K562 (cell line): ENCODE data around the gene MRPL11. TPM values are rescaled to one million over a fixed set of nuclear protein-coding genes. Genes with fewer than 3 reads are reported as not detected.

Experiments
- ATAC-seq: fragments of 200-7000 bp; cut with Tn5 transposase; 3 replicates; pipeline ENCODE4 v1.9.1; 2020; ENCODE audit warnings: moderate library complexity
- BruUV-seq: library from RNA; stranded (reverse); fragments of 400-500 nt; replicated peaks from 2 replicates; lab custom pipeline; 2021; lab: Mats Ljungman, UMichigan
- CTCF ChIA-PET: fragments of 300-600 bp; formaldehyde crosslinking; extraction: SDS; loops from one replicate; lab custom pipeline; 2021; ENCODE audit warnings: low intra/inter-chr PET ratio; lab: Yijun Ruan, JAX
- POLR2A ChIA-PET: fragments of 300-600, 350-650 bp; sonication (Branson Sonifier 250); formaldehyde crosslinking; extraction: SDS; loops from one replicate; lab custom pipeline; 2021; ENCODE audit warnings: antibody characterized with exemption, inconsistent platforms; lab: Yijun Ruan, JAX
- DNase-seq, 4 experiments: peaks; one replicate each; pipeline versions ENCODE4 v3.0.0 to v3.0.0-alpha.2; 2011 to 2018; ENCODE audit warnings: low spot score in 3 of 4, mixed read lengths in 3 of 4; ENCODE audit errors: extremely low read depth in 1 of 4
- FAIRE-seq: peaks from 2 replicates; lab custom pipeline; 2011; peaks lifted over from hg19 to GRCh38; lab: Jason Lieb, UNC
- H2AFZ ChIP-seq: 2 replicates; pipeline ENCODE4 v1.6.0; 2011; ENCODE audit warnings: low read depth, low read length, control low read depth, inconsistent platforms
- H3K27ac ChIP-seq: fragments of 200-600 bp; 3 replicates; pipeline ENCODE4 v1.8.0; 2011; ENCODE audit warnings: low read depth, mild to moderate bottlenecking, control low read depth, inconsistent platforms, low read length, moderate library complexity, mixed read lengths; ENCODE audit errors: extremely low read depth
- H3K27me3 ChIP-seq, 2 experiments: fragments of 300-600 bp in 1 of 2; 2 replicates in 1 of 2; 3 replicates in 1 of 2; pipeline versions ENCODE4 v1.6.0 to v1.8.0; 2011; ENCODE audit warnings: inconsistent platforms in 2 of 2, low read length in 2 of 2, mild to moderate bottlenecking in 1 of 2, mixed read lengths in 1 of 2, moderate library complexity in 1 of 2; ENCODE audit not compliant: control insufficient read depth in 2 of 2, insufficient read depth in 2 of 2
- H3K36me3 ChIP-seq: fragments of 300-600 bp; 3 replicates; pipeline ENCODE4 v1.8.0; 2011; ENCODE audit warnings: mild to moderate bottlenecking, low read length, inconsistent platforms; ENCODE audit not compliant: control insufficient read depth, insufficient read depth
- H3K4me1 ChIP-seq, 2 experiments: fragments of 200-600 bp in 1 of 2; replicated peaks in 1 of 2; 2 replicates in 1 of 2; 3 replicates in 1 of 2; pipeline versions ENCODE4 v1.5.1 to v1.8.0; 2011; ENCODE audit warnings: inconsistent platforms in 2 of 2, low read length in 2 of 2, mild to moderate bottlenecking in 1 of 2, mixed read lengths in 1 of 2, moderate library complexity in 1 of 2; ENCODE audit not compliant: control insufficient read depth in 2 of 2, insufficient read depth in 2 of 2
- H3K4me2 ChIP-seq: 2 replicates; pipeline ENCODE4 v1.6.1; 2011; ENCODE audit warnings: low read length, control low read depth, inconsistent platforms, mixed read lengths; ENCODE audit not compliant: insufficient read depth
- H3K4me3 ChIP-seq: fragments of 200-600 bp; sonication (generic), shearing (Covaris generic); 2 replicates; pipeline ENCODE4 v1.5.1; 2016; ENCODE audit warnings: control low read depth, inconsistent platforms
- H3K79me2 ChIP-seq: fragments of 200-600 bp; 3 replicates; pipeline ENCODE4 v1.8.0; 2011; ENCODE audit warnings: low read length, inconsistent platforms; ENCODE audit not compliant: control insufficient read depth, insufficient read depth
- H3K9ac ChIP-seq, 2 experiments: 2 replicates each; pipeline versions ENCODE4 v1.6.0 to v1.6.1; 2011; ENCODE audit warnings: low read depth in 2 of 2, low read length in 2 of 2, control low read depth in 1 of 2, inconsistent platforms in 1 of 2, mild to moderate bottlenecking in 1 of 2, mixed read lengths in 1 of 2; ENCODE audit not compliant: insufficient read depth in 1 of 2
- H3K9me1 ChIP-seq: one replicate; pipeline ENCODE4 v1.6.0; 2011; ENCODE audit warnings: inconsistent platforms, mild to moderate bottlenecking, low read length, moderate library complexity; ENCODE audit not compliant: control insufficient read depth, insufficient read depth
- H3K9me3 ChIP-seq: replicated peaks from 2 replicates; pipeline ENCODE4 v1.5.1; 2011; ENCODE audit warnings: low read depth, low read length, inconsistent platforms; ENCODE audit not compliant: control insufficient read depth, insufficient read depth
- H4K20me1 ChIP-seq: replicated peaks from 2 replicates; pipeline ENCODE4 v1.6.1; 2011; ENCODE audit warnings: low read length, inconsistent platforms, mixed read lengths; ENCODE audit not compliant: control insufficient read depth, insufficient read depth
- DPF2 ChIP-seq: fragments of 450-650 bp; IDR thresholded peaks from 2 replicates; pipeline ENCODE4 v1.6.1; 2016
- HEY1 ChIP-seq: fragments of 250-450 bp; sonication (Bioruptor Pico); IDR thresholded peaks from 2 replicates; pipeline ENCODE4 v1.5.0; 2020; ENCODE audit warnings: mild to moderate bottlenecking, moderate library complexity, borderline replicate concordance
- HNRNPK ChIP-seq: fragments of 200-400 bp; formaldehyde crosslinking; IDR thresholded peaks from one replicate; pipeline ENCODE4 v1.6.1; 2018; ENCODE audit warnings: mild to moderate bottlenecking, low read depth, low read length; ENCODE audit not compliant: poor library complexity, severe bottlenecking
- IRF2 ChIP-seq: sonication (generic); formaldehyde crosslinking; IDR thresholded peaks from 2 replicates; pipeline ENCODE4 v1.8.1; 2022; ENCODE audit warnings: mild to moderate bottlenecking, missing genetic modification reagents
- MED1 ChIP-seq: sonication (generic); formaldehyde crosslinking; IDR thresholded peaks from 2 replicates; pipeline ENCODE4 v1.8.1; 2023; ENCODE audit warnings: missing genetic modification reagents, borderline replicate concordance
- SRSF3 ChIP-seq: fragments of 200-400 bp; formaldehyde crosslinking; IDR thresholded peaks from 2 replicates; pipeline ENCODE4 v1.6.1; 2016; ENCODE audit warnings: mild to moderate bottlenecking, low read length, moderate library complexity; ENCODE audit not compliant: insufficient read depth
- TCFL5 ChIP-seq: fragments of 250-450 bp; sonication (Bioruptor Pico); conservative IDR thresholded peaks from 2 replicates; pipeline ENCODE4 v1.6.1; 2021; ENCODE audit warnings: mild to moderate bottlenecking, moderate library complexity, matching md5 sums
- ZNF668 ChIP-seq: fragments of 250-450 bp; sonication (Bioruptor Pico); IDR thresholded peaks from 2 replicates; pipeline ENCODE4 v1.8.0; 2022; ENCODE audit warnings: mild to moderate bottlenecking, inconsistent platforms
- WGBS: fragments of 100-300 bp; shearing (Covaris generic); methylation state at CpG from one replicate; pipeline ENCODE4 v1.1.6; 2016; ENCODE audit warnings: low coverage, mixed read lengths; ENCODE audit not compliant: insufficient coverage; ENCODE audit errors: missing lambda C conversion rate; 5-methylcytosine and 5-hydroxymethylcytosine counted together
- in situ Hi-C: fragments of 300-500 bp; cut with MboI; formaldehyde crosslinking; loops from 4 replicates; pipeline ENCODE4 v1.15.0; 2018; ENCODE audit warnings: inconsistent platforms, mixed read lengths
- intact Hi-C: fragments of 100-400 bp; cut with micrococcal nuclease; formaldehyde crosslinking; loops from 2 replicates; pipeline ENCODE4 v1.14.2; 2022
- polyA plus RNA-seq, 8 experiments: library from polyadenylated mRNA; depleted of rRNA in 4 of 8; stranded (reverse) in 5 of 8; unstranded in 3 of 8; fragments of >200 nt; fragmentation: Nextera tagmentation in 2 of 8; fragmentation: Illumina TruSeq in 1 of 8; extraction: Ambion mirVana in 2 of 8; extraction: Trizol in 1 of 8; gene quantifications; 2 replicates each; pipeline versions ENCODE4 v1.2.1 to v1.2.3, GENCODE V29; 2011 to 2014; ENCODE audit warnings: inconsistent platforms in 1 of 8, missing spikeins in 1 of 8
- total RNA-seq, 7 experiments: library from RNA; depleted of rRNA in 6 of 7; stranded (reverse); fragments of >200 nt in 6 of 7; fragmentation: Illumina TruSeq in 2 of 7; extraction: Trizol in 2 of 7; gene quantifications; 2 replicates each; pipeline versions ENCODE4 v1.2.1 to v1.2.3, GENCODE V29; 2011 to 2021; ENCODE audit warnings: low replicate concordance in 1 of 7
- TF ChIP-seq, protein P1 (sequence below): fragments of 450-650 bp; conservative IDR thresholded peaks from 2 replicates; pipeline ENCODE4 v1.6.1; 2016; ENCODE audit warnings: missing genetic modification characterization, low read depth, mild to moderate bottlenecking, missing compliant biosample characterization, moderate library complexity
- TF ChIP-seq, protein P2 (sequence below): sonication (generic); formaldehyde crosslinking; IDR thresholded peaks from 2 replicates; pipeline ENCODE4 v1.8.0; 2022; ENCODE audit warnings: mild to moderate bottlenecking, missing genetic modification reagents
- TF ChIP-seq, protein P3 (sequence below), 2 experiments: fragments of 450-650 bp; IDR thresholded peaks; 2 replicates each; pipeline ENCODE4 v1.6.1; 2016; ENCODE audit warnings: mild to moderate bottlenecking in 2 of 2, borderline replicate concordance in 1 of 2, low read depth in 1 of 2, moderate library complexity in 1 of 2

The MRPL11 gene
- total and polyA plus RNA-seq, 9 of the 15 experiments (the other 6 are each of a cell fraction or from before 2014, with no cell fraction given): 33.0 to 173 (median 91.9) TPM

DNA sequence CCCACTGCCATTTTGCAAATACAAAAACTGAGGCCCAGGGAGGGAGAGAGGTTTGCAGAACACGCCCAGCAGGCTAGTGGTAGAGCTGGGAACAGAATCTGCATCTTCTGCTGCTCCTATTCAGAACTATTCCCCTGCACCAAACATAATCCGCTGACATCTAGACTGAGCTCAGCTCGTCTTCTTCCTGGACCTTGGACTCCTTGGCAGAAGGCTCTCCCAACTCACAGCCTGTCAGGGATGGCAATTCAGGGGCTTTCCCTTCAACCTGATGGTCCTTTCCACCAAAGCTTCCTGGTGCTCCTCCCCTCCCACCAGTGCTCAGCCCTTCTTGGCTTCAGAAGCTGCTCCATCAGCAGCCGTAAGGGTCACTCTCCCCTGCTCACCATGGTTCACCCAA, 27.3 kb downstream of the MRPL11 start (continued):
- no peak for TF ChIP-seq SRSF3
- TF ChIP-seq ZNF668: no peak
- TF ChIP-seq, protein P1, sequence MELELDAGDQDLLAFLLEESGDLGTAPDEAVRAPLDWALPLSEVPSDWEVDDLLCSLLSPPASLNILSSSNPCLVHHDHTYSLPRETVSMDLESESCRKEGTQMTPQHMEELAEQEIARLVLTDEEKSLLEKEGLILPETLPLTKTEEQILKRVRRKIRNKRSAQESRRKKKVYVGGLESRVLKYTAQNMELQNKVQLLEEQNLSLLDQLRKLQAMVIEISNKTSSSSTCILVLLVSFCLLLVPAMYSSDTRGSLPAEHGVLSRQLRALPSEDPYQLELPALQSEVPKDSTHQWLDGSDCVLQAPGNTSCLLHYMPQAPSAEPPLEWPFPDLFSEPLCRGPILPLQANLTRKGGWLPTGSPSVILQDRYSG: no peak
- no peak for TF ChIP-seq MED1
- TF ChIP-seq DPF2: no peak
- TF ChIP-seq, all 486 proteins: peak for 0

DNA sequence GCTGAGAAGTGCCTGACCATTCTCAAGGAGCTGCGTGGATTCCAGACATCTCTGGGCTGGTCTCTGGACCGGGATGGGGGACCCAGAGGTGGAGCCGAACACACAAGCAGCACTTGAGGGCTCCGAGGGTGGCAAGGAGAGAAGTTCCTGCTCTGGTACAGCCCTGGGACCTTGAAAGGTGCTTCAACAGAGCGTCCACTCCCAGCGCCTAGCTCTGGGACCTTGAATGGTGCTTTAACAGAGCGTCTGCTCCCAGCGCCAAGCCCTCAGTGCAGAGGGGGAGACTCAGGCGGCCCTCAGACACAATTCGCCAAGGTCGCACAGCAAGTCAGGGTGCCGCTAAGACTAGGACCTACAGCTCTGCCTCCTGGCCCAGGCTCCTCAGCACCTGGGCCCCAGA, 28.5 kb downstream of the MRPL11 start:
- Histone ChIP-seq H3K4me3 (no peak overlapping the region), H3K27me3 (peaks cover 45 to 69% of the 10 kb centered on the region in 2 experiments), H4K20me1 (peaks cover 16% of the 10 kb centered on the region), H3K9ac (peak overlapping the region in 1 of 2 experiments; percentile 29; a peak in 2 of 4 replicates), H3K4me2 (no peak overlapping the region), H3K79me2 (no peaks in the 10 kb centered on the region), H3K27ac (no peak overlapping the region), H2AFZ (no peak overlapping the region), H3K9me1 (no peaks in the 10 kb centered on the region), H3K4me1 (peaks cover 7 to 9% of the 10 kb centered on the region in 2 experiments; a peak in 2 of 5 replicates), H3K36me3 (no peaks in the 10 kb centered on the region), H3K9me3 (no peaks in the 10 kb centered on the region)
- ATAC-seq (no peak), FAIRE-seq (no peak), DNase-seq (no peak)
- intact Hi-C loops: no loop called here
- WGBS: 0% methylated on average over 8 of the region's 12 CpGs
- BruUV-seq: no TSS peak
- in situ Hi-C loops: no loop called here
- CTCF ChIA-PET: interaction anchor here (0.6 to 4.6 kb wide), 4 partner anchors 19 to 671 kb away, joined by 3 to 139 read pairs (median 52); partner anchors contain the start of gene RBM4B
- POLR2A ChIA-PET: no interaction called here
- TF ChIP-seq, protein P2, sequence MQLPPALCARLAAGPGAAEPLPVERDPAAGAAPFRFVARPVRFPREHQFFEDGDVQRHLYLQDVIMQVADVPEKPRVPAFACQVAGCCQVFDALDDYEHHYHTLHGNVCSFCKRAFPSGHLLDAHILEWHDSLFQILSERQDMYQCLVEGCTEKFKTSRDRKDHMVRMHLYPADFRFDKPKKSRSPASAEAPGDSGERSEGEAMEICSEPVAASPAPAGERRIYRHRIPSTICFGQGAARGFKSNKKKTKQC: no peak
- TF ChIP-seq HEY1 (CRISPR knock-in tag): no peak
- TF ChIP-seq HNRNPK: no peak
- TF ChIP-seq IRF2 (CRISPR knock-in tag): no peak
- TF ChIP-seq, protein P3, sequence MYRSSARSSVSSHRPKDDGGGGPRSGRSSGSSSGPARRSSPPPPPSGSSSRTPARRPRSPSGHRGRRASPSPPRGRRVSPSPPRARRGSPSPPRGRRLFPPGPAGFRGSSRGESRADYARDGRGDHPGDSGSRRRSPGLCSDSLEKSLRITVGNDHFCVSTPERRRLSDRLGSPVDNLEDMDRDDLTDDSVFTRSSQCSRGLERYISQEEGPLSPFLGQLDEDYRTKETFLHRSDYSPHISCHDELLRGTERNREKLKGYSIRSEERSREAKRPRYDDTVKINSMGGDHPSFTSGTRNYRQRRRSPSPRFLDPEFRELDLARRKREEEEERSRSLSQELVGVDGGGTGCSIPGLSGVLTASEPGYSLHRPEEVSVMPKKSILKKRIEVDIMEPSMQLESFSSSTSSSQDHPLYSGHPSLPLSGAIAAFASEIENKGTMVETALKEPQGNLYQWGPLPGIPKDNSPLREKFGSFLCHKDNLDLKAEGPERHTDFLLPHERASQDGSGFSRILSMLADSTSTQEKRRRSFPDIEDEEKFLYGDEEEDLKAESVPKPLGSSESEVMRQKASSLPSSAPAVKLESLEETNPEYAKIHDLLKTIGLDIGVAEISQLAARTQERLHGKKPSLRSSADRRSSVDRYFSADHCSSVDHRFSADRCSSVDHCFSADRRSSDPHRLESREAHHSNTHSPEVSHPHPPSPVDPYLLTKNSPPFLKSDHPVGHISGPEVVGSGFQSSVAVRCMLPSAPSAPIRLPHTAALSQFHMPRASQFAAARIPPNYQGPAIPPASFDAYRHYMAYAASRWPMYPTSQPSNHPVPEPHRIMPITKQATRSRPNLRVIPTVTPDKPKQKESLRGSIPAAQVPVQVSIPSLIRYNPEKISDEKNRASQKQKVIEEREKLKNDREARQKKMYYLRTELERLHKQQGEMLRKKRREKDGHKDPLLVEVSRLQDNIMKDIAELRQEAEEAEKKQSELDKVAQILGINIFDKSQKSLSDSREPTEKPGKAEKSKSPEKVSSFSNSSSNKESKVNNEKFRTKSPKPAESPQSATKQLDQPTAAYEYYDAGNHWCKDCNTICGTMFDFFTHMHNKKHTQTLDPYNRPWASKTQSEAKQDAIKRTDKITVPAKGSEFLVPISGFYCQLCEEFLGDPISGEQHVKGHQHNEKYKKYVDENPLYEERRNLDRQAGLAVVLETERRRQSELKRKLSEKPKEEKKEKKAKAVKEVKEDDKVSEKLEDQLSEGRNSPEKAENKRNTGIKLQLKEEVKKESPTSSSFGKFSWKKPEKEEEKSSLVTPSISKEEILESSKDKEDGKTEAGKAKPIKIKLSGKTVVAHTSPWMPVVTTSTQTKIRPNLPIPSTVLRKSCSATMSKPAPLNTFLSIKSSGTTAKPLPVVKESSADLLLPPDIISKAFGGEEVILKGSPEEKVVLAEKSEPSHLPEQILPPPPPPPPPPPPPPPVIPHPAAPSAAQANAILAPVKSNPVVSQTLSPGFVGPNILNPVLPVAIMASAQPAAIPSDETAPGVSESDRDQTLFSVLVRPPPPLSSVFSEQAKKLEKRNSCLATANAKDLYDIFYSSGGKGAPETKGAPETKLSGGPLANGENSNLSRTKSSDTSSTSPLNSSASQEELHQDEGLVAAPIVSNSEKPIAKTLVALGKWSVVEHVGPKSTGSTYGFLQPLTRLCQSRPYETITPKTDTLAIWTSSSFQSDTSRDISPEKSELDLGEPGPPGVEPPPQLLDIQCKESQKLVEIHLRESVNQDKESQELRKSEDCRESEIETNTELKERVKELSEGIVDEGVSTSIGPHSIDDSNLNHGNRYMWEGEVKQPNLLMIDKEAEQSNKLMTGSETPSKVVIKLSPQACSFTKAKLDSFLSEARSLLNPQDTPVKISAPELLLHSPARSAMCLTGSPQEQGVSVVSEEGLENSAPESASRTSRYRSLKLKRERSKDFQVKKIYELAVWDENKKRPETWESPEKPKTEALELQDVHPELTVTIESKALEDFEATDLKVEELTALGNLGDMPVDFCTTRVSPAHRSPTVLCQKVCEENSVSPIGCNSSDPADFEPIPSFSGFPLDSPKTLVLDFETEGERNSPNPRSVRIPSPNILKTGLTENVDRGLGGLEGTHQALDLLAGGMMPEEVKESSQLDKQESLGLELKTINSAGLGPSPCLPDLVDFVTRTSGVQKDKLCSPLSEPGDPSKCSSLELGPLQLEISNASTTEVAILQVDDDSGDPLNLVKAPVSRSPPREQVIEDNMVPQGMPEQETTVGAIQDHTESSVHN (IDR thresholded peaks at IDR 0.05; ENCODE audit: borderline replicate concordance in 1 of 2, low read depth in 1 of 2): no peak
- no peak for TF ChIP-seq TCFL5 (CRISPR knock-in tag)
